ENCODE measurements around the gene MAP4K1.

MAP4K1 gene

GRCh38 chr19:38663156-38663651 is 45.5 kb upstream of the MAP4K1 start:
- H3K4me3 ChIP-seq (ENCODE audit: low read length), result no peak overlapping the region
- no peak for DNase-seq (ENCODE audit: low read depth)
- no peak for TF ChIP-seq CTCF (conservative IDR thresholded peaks at IDR 0.05; ENCODE audit: low read length)

DNA sequence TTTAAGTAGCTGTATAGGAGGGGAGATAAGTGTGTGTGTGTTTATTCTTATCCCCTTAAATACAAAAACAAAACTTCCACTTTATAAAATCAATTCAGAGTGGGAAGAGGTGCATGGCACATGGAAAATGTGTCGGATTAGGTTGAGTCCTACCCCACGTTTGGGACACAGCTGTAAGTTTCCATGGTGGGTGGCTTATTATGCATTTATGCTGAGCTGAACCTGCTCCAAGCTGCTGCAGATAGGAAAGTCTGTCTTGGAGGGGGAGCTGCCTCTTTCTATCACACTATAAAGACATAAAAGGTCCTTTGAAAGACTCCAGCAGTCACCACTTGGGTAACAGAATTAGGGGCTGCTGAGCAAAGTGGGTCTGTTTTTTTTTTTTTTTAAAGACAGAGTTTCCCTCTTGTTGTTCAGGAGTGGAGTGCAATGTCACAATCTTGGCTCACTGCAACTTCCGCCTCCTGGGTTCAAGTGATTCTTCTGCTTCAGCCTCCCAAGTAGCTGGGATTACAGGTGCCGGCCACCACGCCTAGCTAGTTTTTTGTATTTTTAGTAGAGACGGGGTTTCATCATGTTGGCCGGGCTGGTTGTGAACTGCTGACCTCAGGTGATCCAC is 44.9 kb upstream of the MAP4K1 start:
- DNase-seq (ENCODE audit: low read depth), result no peak
- TF ChIP-seq CTCF (conservative IDR thresholded peaks at IDR 0.05; ENCODE audit: low read length), result no peak
- H3K4me3 ChIP-seq (ENCODE audit: low read length), result no peak overlapping the region

- H3K4me3 ChIP-seq (ENCODE audit: low read length), result no peak overlapping the region
- TF ChIP-seq CTCF (conservative IDR thresholded peaks at IDR 0.05; ENCODE audit: low read length), result no peak
- no peak for DNase-seq (ENCODE audit: low read depth)
Observed at GRCh38 chr19:38661996-38662395, 44.2 kb upstream of the MAP4K1 start.

DNA sequence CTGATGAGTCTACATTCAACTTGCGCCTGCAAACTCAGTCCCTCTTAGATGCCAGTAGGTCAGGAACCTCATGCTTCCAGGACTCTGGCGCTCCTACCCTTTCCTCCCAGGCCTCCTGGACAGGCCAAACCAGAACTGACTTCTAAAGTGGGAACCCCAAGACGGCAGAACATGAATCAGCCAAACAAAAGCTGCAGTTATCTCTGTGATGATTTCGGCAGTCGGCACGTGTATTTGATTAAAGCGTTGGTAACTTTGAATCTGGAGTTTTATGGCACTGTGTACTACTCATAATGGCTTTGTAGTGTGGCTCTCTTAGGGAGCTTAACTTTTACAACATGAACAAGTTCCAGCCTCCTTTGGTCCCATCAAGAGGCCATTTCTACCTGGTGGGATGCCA is 43.4 kb upstream of the MAP4K1 start:
- TF ChIP-seq CTCF (conservative IDR thresholded peaks at IDR 0.05; ENCODE audit: low read length), result no peak
- no peak overlapping the region for H3K4me3 ChIP-seq (ENCODE audit: low read length)
- DNase-seq (ENCODE audit: low read depth), result peak; percentile 54

- TF ChIP-seq CTCF (conservative IDR thresholded peaks at IDR 0.05; ENCODE audit: low read length), result no peak
- no peak for DNase-seq (ENCODE audit: low read depth)
- no peak overlapping the region for H3K4me3 ChIP-seq (ENCODE audit: low read length)
Observed at GRCh38 chr19:38660724-38661123, 43.0 kb upstream of the MAP4K1 start.

GRCh38 chr19:38658462-38659306 is 40.9 kb upstream of the MAP4K1 start:
- DNase-seq (ENCODE audit: low read depth), result peak; percentile 100
- H3K4me3 ChIP-seq (ENCODE audit: low read length), result peak overlapping the region; percentile 37
- no peak for TF ChIP-seq CTCF (conservative IDR thresholded peaks at IDR 0.05; ENCODE audit: low read length)

Data from AG10803 (cell line).